ENCODE results near the gene MED22.

DNA sequence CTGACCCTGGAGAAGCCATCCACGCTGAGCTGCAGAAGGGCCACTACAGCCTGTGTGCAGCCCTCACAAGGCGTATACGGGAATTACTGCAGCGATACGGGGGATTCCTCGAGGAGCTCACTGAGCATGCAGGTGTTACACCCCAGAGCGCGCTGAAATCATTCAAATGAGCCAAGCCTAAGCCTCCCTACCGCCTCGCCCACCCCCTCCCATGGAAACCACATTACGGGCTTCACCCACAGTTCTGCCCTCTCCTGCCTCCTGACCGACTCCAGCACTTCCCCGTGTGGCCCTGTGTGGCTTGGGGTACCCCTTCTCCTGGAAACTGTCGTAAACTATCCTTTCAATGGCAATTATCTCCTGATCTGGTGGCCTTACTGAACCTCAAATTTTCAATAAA, 25.2 kb downstream of the MED22 start:
- TF ChIP-seq, protein P1, sequence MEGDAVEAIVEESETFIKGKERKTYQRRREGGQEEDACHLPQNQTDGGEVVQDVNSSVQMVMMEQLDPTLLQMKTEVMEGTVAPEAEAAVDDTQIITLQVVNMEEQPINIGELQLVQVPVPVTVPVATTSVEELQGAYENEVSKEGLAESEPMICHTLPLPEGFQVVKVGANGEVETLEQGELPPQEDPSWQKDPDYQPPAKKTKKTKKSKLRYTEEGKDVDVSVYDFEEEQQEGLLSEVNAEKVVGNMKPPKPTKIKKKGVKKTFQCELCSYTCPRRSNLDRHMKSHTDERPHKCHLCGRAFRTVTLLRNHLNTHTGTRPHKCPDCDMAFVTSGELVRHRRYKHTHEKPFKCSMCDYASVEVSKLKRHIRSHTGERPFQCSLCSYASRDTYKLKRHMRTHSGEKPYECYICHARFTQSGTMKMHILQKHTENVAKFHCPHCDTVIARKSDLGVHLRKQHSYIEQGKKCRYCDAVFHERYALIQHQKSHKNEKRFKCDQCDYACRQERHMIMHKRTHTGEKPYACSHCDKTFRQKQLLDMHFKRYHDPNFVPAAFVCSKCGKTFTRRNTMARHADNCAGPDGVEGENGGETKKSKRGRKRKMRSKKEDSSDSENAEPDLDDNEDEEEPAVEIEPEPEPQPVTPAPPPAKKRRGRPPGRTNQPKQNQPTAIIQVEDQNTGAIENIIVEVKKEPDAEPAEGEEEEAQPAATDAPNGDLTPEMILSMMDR (IDR thresholded peaks at IDR 0.05; ENCODE audit: insufficient read depth, low read length, poor library complexity, severe bottlenecking), result no peak
- no peak for TF ChIP-seq EZH2phosphoT487 (conservative IDR thresholded peaks at IDR 0.05; ENCODE audit: low read length)

All from SU-DHL-6 (cell line).